Ectodermal cell (in vitro differentiated cells): Measurements from ENCODE around the gene LAMA1.

Experiments
- H3K27ac ChIP-seq: 2 replicates; pipeline ENCODE4 v1.7.0; 2013; ENCODE audit warnings: mild to moderate bottlenecking, low read depth, low read length; ENCODE audit not compliant: insufficient read depth, poor library complexity, severe bottlenecking
- H3K27me3 ChIP-seq: 2 replicates; pipeline ENCODE4 v1.7.0; 2013; ENCODE audit warnings: mild to moderate bottlenecking, low read length; ENCODE audit not compliant: insufficient read depth, control insufficient read depth, poor library complexity, severe bottlenecking
- H3K36me3 ChIP-seq: one replicate; pipeline ENCODE4 v1.7.0; 2013; ENCODE audit warnings: low read length; ENCODE audit not compliant: control insufficient read depth, insufficient read depth
- H3K4me1 ChIP-seq: one replicate; pipeline ENCODE4 v1.7.0; 2013; ENCODE audit warnings: low read length; ENCODE audit not compliant: control insufficient read depth, insufficient read depth
- H3K4me3 ChIP-seq: 2 replicates; pipeline ENCODE4 v1.7.0; 2013; ENCODE audit warnings: low read depth, low read length, control low read depth; ENCODE audit not compliant: insufficient read depth
- H3K9me3 ChIP-seq: 2 replicates; pipeline ENCODE4 v1.7.0; 2013; ENCODE audit warnings: mild to moderate bottlenecking, low read length, moderate library complexity; ENCODE audit not compliant: control insufficient read depth
- WGBS, 2 experiments: methylation state at CpG; one replicate each; pipeline ENCODE4 v1.1.7; 2013; ENCODE audit warnings: missing lambda C conversion rate in 2 of 2; 5-methylcytosine and 5-hydroxymethylcytosine counted together

Gene LAMA1

GRCh38 chr18:6920099-6920955 lies 197.3 kb downstream of the LAMA1 start:
- WGBS, 2 experiments = 81 to 83% methylated on average over 37 of the region's 37 CpGs
- no peaks in the 10 kb centered on the region for H3K36me3 ChIP-seq
- H3K27me3 ChIP-seq = no peaks in the 10 kb centered on the region
- H3K4me1 ChIP-seq = peaks cover 4% of the 10 kb centered on the region
- no peak overlapping the region for H3K27ac ChIP-seq
- no peak overlapping the region for H3K4me3 ChIP-seq
- no peaks in the 10 kb centered on the region for H3K9me3 ChIP-seq

- H3K4me3 ChIP-seq = no peak overlapping the region
- WGBS, 2 experiments = 84 to 89% methylated on average over 3 of the region's 3 CpGs
- no peaks in the 10 kb centered on the region for H3K36me3 ChIP-seq
- H3K4me1 ChIP-seq = no peaks in the 10 kb centered on the region
- H3K27me3 ChIP-seq = no peaks in the 10 kb centered on the region
- no peaks in the 10 kb centered on the region for H3K9me3 ChIP-seq
- no peak overlapping the region for H3K27ac ChIP-seq
These were observed 200.5 kb downstream of the LAMA1 start for GRCh38 chr18:6917072-6917471.

GRCh38 chr18:6901286-6901926 lies 216.2 kb downstream of the LAMA1 start:
- H3K9me3 ChIP-seq = peaks cover 2% of the 10 kb centered on the region
- H3K4me1 ChIP-seq = no peaks in the 10 kb centered on the region
- no peak overlapping the region for H3K4me3 ChIP-seq
- peaks cover 6% of the 10 kb centered on the region for H3K36me3 ChIP-seq
- no peak overlapping the region for H3K27ac ChIP-seq
- H3K27me3 ChIP-seq = no peaks in the 10 kb centered on the region
- 89 to 91% methylated on average over 3 of the region's 3 CpGs for WGBS, 2 experiments

- no peak overlapping the region for H3K4me3 ChIP-seq
- H3K36me3 ChIP-seq = peaks cover 7% of the 10 kb centered on the region
- no peaks in the 10 kb centered on the region for H3K9me3 ChIP-seq
- H3K4me1 ChIP-seq = no peaks in the 10 kb centered on the region
- WGBS, 2 experiments = 97 to 98% methylated on average over 3 of the region's 3 CpGs
- no peak overlapping the region for H3K27ac ChIP-seq
- H3K27me3 ChIP-seq = no peaks in the 10 kb centered on the region
These were observed 225.8 kb downstream of the LAMA1 start for GRCh38 chr18:6891788-6892187.
